Measurements from ENCODE around the gene NPC1L1.

The NPC1L1 gene

DNA sequence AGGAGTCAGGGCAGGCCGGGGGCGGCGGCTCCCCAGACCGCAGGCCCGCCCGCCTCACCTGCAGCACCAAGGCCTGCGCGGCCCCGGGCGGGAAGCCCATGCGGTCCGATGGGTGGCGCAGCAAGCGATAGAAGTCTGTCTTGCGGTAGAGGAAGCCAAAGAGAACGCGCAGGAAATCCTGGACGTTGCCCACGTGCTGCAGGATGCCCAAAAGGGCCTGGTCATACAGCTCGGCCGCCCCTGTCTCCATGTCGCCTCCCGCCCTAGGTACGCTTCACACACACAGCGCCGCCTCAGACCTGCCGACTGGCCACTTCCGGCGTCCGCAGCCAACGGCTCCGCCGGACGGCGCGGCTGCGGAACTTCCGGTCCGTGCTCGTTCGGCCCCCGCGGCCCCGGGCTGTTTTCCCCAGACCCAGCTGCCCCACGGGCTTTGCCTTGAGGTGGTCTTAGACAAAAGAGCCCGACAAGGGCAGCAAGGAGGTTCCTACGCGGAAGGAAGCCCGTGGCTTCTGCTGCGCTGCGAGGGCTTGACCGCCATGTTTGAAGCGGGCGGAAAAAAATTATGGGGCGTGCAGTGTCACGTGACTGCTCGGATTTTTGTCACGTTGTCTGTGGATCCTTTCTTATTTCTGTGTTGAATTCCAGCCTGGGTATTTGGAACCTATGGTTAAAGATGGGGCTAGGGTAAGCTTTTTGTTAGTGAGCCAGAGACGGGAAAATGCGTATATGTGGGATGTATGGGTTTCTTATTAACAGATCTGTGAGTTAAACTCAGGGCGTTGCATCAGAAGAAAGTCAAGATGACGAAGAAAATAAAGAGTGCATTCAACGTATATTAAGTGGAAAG, 50.6 kb downstream of the NPC1L1 start, which contains the start of gene NUDCD3 (continued):
- TF ChIP-seq, protein P1, sequence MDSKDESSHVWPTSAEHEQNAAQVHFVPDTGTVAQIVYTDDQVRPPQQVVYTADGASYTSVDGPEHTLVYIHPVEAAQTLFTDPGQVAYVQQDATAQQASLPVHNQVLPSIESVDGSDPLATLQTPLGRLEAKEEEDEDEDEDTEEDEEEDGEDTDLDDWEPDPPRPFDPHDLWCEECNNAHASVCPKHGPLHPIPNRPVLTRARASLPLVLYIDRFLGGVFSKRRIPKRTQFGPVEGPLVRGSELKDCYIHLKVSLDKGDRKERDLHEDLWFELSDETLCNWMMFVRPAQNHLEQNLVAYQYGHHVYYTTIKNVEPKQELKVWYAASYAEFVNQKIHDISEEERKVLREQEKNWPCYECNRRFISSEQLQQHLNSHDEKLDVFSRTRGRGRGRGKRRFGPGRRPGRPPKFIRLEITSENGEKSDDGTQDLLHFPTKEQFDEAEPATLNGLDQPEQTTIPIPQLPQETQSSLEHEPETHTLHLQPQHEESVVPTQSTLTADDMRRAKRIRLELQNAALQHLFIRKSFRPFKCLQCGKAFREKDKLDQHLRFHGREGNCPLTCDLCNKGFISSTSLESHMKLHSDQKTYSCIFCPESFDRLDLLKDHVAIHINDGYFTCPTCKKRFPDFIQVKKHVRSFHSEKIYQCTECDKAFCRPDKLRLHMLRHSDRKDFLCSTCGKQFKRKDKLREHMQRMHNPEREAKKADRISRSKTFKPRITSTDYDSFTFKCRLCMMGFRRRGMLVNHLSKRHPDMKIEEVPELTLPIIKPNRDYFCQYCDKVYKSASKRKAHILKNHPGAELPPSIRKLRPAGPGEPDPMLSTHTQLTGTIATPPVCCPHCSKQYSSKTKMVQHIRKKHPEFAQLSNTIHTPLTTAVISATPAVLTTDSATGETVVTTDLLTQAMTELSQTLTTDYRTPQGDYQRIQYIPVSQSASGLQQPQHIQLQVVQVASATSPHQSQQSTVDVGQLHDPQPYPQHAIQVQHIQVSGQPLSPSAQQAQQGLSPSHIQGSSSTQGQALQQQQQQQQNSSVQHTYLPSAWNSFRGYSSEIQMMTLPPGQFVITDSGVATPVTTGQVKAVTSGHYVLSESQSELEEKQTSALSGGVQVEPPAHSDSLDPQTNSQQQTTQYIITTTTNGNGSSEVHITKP (tag by site-specific recombination; IDR thresholded peaks at IDR 0.05): peak; percentile 56
- TF ChIP-seq, protein P2, sequence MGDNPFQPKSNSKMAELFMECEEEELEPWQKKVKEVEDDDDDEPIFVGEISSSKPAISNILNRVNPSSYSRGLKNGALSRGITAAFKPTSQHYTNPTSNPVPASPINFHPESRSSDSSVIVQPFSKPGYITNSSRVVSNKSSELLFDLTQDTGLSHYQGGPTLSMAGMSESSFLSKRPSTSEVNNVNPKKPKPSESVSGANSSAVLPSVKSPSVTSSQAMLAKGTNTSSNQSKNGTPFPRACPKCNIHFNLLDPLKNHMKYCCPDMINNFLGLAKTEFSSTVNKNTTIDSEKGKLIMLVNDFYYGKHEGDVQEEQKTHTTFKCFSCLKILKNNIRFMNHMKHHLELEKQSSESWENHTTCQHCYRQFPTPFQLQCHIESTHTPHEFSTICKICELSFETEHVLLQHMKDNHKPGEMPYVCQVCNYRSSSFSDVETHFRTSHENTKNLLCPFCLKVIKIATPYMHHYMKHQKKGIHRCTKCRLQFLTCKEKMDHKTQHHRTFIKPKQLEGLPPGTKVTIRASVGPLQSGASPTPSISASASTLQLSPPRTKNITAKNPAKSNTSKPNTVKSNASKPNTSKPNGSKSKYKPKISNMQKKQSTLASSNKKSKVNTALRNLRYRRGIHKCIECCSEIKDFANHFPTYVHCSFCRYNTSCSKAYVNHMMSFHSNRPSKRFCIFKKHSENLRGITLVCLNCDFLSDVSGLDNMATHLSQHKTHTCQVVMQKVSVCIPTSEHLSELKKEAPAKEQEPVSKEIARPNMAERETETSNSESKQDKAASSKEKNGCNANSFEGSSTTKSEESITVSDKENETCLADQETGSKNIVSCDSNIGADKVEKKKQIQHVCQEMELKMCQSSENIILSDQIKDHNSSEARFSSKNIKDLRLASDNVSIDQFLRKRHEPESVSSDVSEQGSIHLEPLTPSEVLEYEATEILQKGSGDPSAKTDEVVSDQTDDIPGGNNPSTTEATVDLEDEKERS (tag by site-specific recombination; IDR thresholded peaks at IDR 0.05): no peak
- TF ChIP-seq KLF10 (tag by site-specific recombination; IDR thresholded peaks at IDR 0.05) (peak; percentile 81), ZNF837 (tag by site-specific recombination; IDR thresholded peaks at IDR 0.05) (no peak), GLIS1 (tag by site-specific recombination; IDR thresholded peaks at IDR 0.05) (peak; percentile 28), ZNF76 (tag by site-specific recombination; IDR thresholded peaks at IDR 0.05; ENCODE audit: borderline replicate concordance, low read depth) (peak; percentile 91), BCL11B (tag by site-specific recombination; IDR thresholded peaks at IDR 0.05; ENCODE audit: low read depth) (peak; percentile 81; the same call in 1 of the 2 replicates), ZNF394 (tag by site-specific recombination; IDR thresholded peaks at IDR 0.05; ENCODE audit: borderline replicate concordance) (peak; percentile 68; the same call in 1 of the 2 replicates), ZNF366 (tag by site-specific recombination; conservative IDR thresholded peaks at IDR 0.05) (peak; percentile 56), ZNF132 (tag by site-specific recombination; IDR thresholded peaks at IDR 0.05; ENCODE audit: borderline replicate concordance) (no peak), RBAK (tag by site-specific recombination; IDR thresholded peaks at IDR 0.05) (0 out of 2 replicates have a peak, but pooled peaks have one; percentile 20), ZNF10 (tag by site-specific recombination; IDR thresholded peaks at IDR 0.05) (peak; percentile 11; the same call in 1 of the 2 replicates), ZNF624 (tag by site-specific recombination; IDR thresholded peaks at IDR 0.05) (no peak), ZNF558 (tag by site-specific recombination; IDR thresholded peaks at IDR 0.05) (0 out of 2 replicates have a peak, but pooled peaks have one; percentile 52), TRIM28 (IDR thresholded peaks at IDR 0.05; ENCODE audit: borderline replicate concordance, low read length) (peak; percentile 32; the same call in 1 of the 2 replicates), KLF9 (tag by site-specific recombination; IDR thresholded peaks at IDR 0.05; ENCODE audit: low read depth) (peak; percentile 81), HOXD13 (CRISPR knock-in tag; IDR thresholded peaks at IDR 0.05; ENCODE audit: borderline replicate concordance) (no peak), FEZF1 (tag by site-specific recombination; IDR thresholded peaks at IDR 0.05) (0 out of 2 replicates have a peak, but pooled peaks have one; percentile 16), MYNN (tag by site-specific recombination; IDR thresholded peaks at IDR 0.05; ENCODE audit: borderline replicate concordance) (no peak)
- TF ChIP-seq, protein P3, sequence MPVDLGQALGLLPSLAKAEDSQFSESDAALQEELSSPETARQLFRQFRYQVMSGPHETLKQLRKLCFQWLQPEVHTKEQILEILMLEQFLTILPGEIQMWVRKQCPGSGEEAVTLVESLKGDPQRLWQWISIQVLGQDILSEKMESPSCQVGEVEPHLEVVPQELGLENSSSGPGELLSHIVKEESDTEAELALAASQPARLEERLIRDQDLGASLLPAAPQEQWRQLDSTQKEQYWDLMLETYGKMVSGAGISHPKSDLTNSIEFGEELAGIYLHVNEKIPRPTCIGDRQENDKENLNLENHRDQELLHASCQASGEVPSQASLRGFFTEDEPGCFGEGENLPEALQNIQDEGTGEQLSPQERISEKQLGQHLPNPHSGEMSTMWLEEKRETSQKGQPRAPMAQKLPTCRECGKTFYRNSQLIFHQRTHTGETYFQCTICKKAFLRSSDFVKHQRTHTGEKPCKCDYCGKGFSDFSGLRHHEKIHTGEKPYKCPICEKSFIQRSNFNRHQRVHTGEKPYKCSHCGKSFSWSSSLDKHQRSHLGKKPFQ (tag by site-specific recombination; IDR thresholded peaks at IDR 0.05): peak; percentile 71
- TF ChIP-seq, protein P4, sequence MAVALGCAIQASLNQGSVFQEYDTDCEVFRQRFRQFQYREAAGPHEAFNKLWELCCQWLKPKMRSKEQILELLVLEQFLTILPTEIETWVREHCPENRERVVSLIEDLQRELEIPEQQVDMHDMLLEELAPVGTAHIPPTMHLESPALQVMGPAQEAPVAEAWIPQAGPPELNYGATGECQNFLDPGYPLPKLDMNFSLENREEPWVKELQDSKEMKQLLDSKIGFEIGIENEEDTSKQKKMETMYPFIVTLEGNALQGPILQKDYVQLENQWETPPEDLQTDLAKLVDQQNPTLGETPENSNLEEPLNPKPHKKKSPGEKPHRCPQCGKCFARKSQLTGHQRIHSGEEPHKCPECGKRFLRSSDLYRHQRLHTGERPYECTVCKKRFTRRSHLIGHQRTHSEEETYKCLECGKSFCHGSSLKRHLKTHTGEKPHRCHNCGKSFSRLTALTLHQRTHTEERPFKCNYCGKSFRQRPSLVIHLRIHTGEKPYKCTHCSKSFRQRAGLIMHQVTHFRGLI (tag by site-specific recombination; IDR thresholded peaks at IDR 0.05): peak; percentile 74
- TF ChIP-seq, protein P5, sequence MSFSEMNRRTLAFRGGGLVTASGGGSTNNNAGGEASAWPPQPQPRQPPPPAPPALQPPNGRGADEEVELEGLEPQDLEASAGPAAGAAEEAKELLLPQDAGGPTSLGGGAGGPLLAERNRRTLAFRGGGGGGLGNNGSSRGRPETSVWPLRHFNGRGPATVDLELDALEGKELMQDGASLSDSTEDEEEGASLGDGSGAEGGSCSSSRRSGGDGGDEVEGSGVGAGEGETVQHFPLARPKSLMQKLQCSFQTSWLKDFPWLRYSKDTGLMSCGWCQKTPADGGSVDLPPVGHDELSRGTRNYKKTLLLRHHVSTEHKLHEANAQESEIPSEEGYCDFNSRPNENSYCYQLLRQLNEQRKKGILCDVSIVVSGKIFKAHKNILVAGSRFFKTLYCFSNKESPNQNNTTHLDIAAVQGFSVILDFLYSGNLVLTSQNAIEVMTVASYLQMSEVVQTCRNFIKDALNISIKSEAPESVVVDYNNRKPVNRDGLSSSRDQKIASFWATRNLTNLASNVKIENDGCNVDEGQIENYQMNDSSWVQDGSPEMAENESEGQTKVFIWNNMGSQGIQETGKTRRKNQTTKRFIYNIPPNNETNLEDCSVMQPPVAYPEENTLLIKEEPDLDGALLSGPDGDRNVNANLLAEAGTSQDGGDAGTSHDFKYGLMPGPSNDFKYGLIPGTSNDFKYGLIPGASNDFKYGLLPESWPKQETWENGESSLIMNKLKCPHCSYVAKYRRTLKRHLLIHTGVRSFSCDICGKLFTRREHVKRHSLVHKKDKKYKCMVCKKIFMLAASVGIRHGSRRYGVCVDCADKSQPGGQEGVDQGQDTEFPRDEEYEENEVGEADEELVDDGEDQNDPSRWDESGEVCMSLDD (tag by site-specific recombination; IDR thresholded peaks at IDR 0.05): peak; percentile 66; the same call in 1 of the 2 replicates
- TF ChIP-seq, protein P6, sequence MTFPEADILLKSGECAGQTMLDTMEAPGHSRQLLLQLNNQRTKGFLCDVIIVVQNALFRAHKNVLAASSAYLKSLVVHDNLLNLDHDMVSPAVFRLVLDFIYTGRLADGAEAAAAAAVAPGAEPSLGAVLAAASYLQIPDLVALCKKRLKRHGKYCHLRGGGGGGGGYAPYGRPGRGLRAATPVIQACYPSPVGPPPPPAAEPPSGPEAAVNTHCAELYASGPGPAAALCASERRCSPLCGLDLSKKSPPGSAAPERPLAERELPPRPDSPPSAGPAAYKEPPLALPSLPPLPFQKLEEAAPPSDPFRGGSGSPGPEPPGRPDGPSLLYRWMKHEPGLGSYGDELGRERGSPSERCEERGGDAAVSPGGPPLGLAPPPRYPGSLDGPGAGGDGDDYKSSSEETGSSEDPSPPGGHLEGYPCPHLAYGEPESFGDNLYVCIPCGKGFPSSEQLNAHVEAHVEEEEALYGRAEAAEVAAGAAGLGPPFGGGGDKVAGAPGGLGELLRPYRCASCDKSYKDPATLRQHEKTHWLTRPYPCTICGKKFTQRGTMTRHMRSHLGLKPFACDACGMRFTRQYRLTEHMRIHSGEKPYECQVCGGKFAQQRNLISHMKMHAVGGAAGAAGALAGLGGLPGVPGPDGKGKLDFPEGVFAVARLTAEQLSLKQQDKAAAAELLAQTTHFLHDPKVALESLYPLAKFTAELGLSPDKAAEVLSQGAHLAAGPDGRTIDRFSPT (tag by site-specific recombination; IDR thresholded peaks at IDR 0.05): peak; percentile 26; the same call in 1 of the 2 replicates

Measured in HEK293 (cell line).